SU-DHL-6 (cell line): ENCODE measurements around the gene EMILIN1.

Source experiments
- H2AFZ ChIP-seq: fragments of 200-600 bp; sonication (generic); 2 replicates; pipeline ENCODE4 v1.6.1; 2014; ENCODE audit warnings: low read depth, mild to moderate bottlenecking, moderate library complexity, mixed read lengths, antibody characterized with exemption, low read length; ENCODE audit not compliant: severe bottlenecking
- H3F3A ChIP-seq: fragments of 200-600 bp; shearing (Covaris generic); 2 replicates; pipeline ENCODE4 v1.6.0; 2016; ENCODE audit warnings: antibody characterized with exemption, mild to moderate bottlenecking; ENCODE audit not compliant: insufficient read depth
- H3K27ac ChIP-seq: fragments of 200-600 bp; sonication (generic); 2 replicates; pipeline ENCODE4 v1.5.1; 2016; ENCODE audit warnings: low read depth, mild to moderate bottlenecking, low read length, moderate library complexity, mixed read lengths
- H3K27me3 ChIP-seq: fragments of 200-600 bp; sonication (generic), shearing (Covaris generic); 2 replicates; pipeline ENCODE4 v1.6.0; 2014; ENCODE audit warnings: mild to moderate bottlenecking, low read length
- H3K36me3 ChIP-seq: fragments of 200-600 bp; sonication (generic); 2 replicates; pipeline ENCODE4 v1.6.1; 2014; ENCODE audit warnings: mild to moderate bottlenecking, low read length, mixed read lengths
- H3K4me2 ChIP-seq: fragments of 300-600, 200-600 bp; shearing (Covaris generic), sonication (generic); 2 replicates; pipeline ENCODE4 v1.6.0; 2014; ENCODE audit warnings: low read length, low read depth, mild to moderate bottlenecking; ENCODE audit not compliant: poor library complexity, severe bottlenecking
- H3K4me3 ChIP-seq: fragments of 200-600 bp; sonication (generic); 2 replicates; pipeline ENCODE4 v1.5.1; 2014; ENCODE audit warnings: antibody characterized with exemption, low read length, mild to moderate bottlenecking, mixed read lengths; ENCODE audit not compliant: insufficient read depth, poor library complexity, severe bottlenecking
- H3K79me2 ChIP-seq: fragments of 200-600 bp; sonication (generic); 2 replicates; pipeline ENCODE4 v1.6.1; 2014; ENCODE audit warnings: mild to moderate bottlenecking, low read length, moderate library complexity; ENCODE audit not compliant: insufficient read depth
- H3K9ac ChIP-seq: fragments of 200-600 bp; sonication (generic); 2 replicates; pipeline ENCODE4 v1.7.0; 2014; ENCODE audit warnings: mild to moderate bottlenecking, low read length
- H3K9me2 ChIP-seq: fragments of 200-600 bp; sonication (generic); replicated peaks from 2 replicates; pipeline ENCODE4 v1.6.1; 2014; ENCODE audit warnings: low read length; ENCODE audit not compliant: insufficient read depth
- H3K9me3 ChIP-seq: fragments of 200-600 bp; sonication (generic); 2 replicates; pipeline ENCODE4 v1.6.1; 2014; ENCODE audit warnings: low read length, mixed read lengths; ENCODE audit not compliant: insufficient read depth
- H4K20me1 ChIP-seq: fragments of 200-600 bp; sonication (generic); 2 replicates; pipeline ENCODE4 v1.6.1; 2014; ENCODE audit warnings: low read depth, mild to moderate bottlenecking, antibody characterized with exemption, low read length, moderate library complexity, mixed read lengths
- CTCF ChIP-seq: fragments of 200-600 bp; sonication (generic); IDR thresholded peaks from one replicate; pipeline ENCODE4 v1.5.1; 2017; ENCODE audit warnings: antibody characterized with exemption, mild to moderate bottlenecking, low read length, moderate library complexity; ENCODE audit not compliant: insufficient read depth, poor library complexity, severe bottlenecking
- EZH2phosphoT487 ChIP-seq: fragments of 200-600 bp; sonication (generic), shearing (Covaris generic); conservative IDR thresholded peaks from 2 replicates; pipeline ENCODE4 v1.6.1; 2018; ENCODE audit warnings: mild to moderate bottlenecking, antibody characterized with exemption, low read length, moderate library complexity, mixed read lengths

The EMILIN1 gene

GRCh38 chr2:27033253-27033852 is 45.1 kb upstream of the EMILIN1 start:
- peak overlapping the region; percentile 97 for H3K4me2 ChIP-seq
- H3K9me2 ChIP-seq = no peaks in the 10 kb centered on the region
- peaks cover 16% of the 10 kb centered on the region for H3K79me2 ChIP-seq
- no peaks in the 10 kb centered on the region for H3F3A ChIP-seq
- 0 out of 2 replicates have a peak overlapping the region, but pooled peaks have one; percentile 29 for H3K27ac ChIP-seq
- H3K4me3 ChIP-seq = peak overlapping the region; percentile 91
- no peaks in the 10 kb centered on the region for H3K27me3 ChIP-seq
- peak overlapping the region; percentile 40 for H2AFZ ChIP-seq
- H3K9me3 ChIP-seq = no peaks in the 10 kb centered on the region
- no peak for TF ChIP-seq EZH2phosphoT487
- TF ChIP-seq CTCF = no peak
- no peaks in the 10 kb centered on the region for H3K36me3 ChIP-seq
- peak overlapping the region; percentile 95 for H3K9ac ChIP-seq
- H4K20me1 ChIP-seq = no peaks in the 10 kb centered on the region

- Histone ChIP-seq H3K9ac (no peak overlapping the region), H3K4me3 (no peak overlapping the region), H3K36me3 (no peaks in the 10 kb centered on the region)
Observed at GRCh38 chr2:27038012-27038411, 40.4 kb upstream of the EMILIN1 start.

GRCh38 chr2:27038631-27039339 is 39.6 kb upstream of the EMILIN1 start:
- Histone ChIP-seq H2AFZ (no peak overlapping the region), H3K9ac (no peak overlapping the region), H3K4me3 (no peak overlapping the region), H3K36me3 (no peaks in the 10 kb centered on the region), H3K9me3 (no peaks in the 10 kb centered on the region), H3K4me2 (no peak overlapping the region), H4K20me1 (no peaks in the 10 kb centered on the region), H3K9me2 (no peaks in the 10 kb centered on the region), H3K27ac (no peak overlapping the region), H3F3A (no peaks in the 10 kb centered on the region), H3K79me2 (peaks cover 6% of the 10 kb centered on the region), H3K27me3 (no peaks in the 10 kb centered on the region)
- no peak for TF ChIP-seq CTCF
- TF ChIP-seq EZH2phosphoT487 = no peak

More at GRCh38 chr2:27038012-27038411, 40.4 kb upstream of the EMILIN1 start:
- H3F3A ChIP-seq = no peaks in the 10 kb centered on the region
- TF ChIP-seq EZH2phosphoT487 = no peak
- TF ChIP-seq CTCF = no peak
- no peak overlapping the region for H3K4me2 ChIP-seq
- H3K9me2 ChIP-seq = no peaks in the 10 kb centered on the region
- no peaks in the 10 kb centered on the region for H4K20me1 ChIP-seq
- no peaks in the 10 kb centered on the region for H3K9me3 ChIP-seq
- no peak overlapping the region for H2AFZ ChIP-seq
- H3K27me3 ChIP-seq = no peaks in the 10 kb centered on the region
- no peak overlapping the region for H3K27ac ChIP-seq
- H3K79me2 ChIP-seq = peaks cover 13% of the 10 kb centered on the region
